Eye (tissue), 1 donor: ENCODE measurements around the gene ARFRP1.

Source experiments
- DNase-seq: peaks from one replicate; pipeline ENCODE4 v3.0.0-alpha.2; 2015

Gene ARFRP1

DNA sequence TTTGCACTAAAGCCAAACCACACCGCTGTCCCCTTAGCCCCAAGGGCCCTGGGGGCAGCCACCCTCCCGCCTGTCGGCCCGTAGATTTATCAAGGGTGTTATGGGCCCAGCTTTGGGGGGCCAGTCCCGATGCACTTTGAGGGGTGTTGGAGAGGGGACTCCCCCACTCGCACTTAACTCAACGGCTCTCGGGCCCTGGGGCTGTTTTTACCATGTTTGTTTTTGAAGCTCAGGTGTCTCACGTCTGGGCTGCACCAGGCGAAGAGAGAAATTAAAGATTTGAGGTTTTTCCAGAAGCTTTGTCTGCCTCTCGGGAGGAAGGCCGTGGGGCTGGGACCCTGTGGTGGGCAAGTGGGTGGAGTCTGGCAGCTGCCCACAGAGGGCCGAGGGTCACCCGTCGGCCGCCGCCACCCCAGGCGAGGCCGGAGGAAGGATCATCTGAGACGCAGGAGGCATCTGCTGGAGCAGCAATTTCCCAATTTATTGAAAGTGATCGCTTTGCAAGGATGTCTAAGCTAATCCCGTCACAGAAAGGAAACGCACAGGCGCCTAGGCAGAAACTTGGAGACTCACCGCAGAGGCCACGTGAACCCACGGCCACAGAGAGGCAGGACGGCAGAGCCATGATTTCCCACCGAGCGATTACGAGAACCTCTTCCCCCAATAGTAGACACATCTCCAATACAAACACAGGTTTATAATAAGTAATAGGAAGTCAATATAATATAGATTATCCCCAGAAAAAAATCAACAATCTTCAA, 35.6 kb upstream of the ARFRP1 start:
- DNase-seq: no peak

DNA sequence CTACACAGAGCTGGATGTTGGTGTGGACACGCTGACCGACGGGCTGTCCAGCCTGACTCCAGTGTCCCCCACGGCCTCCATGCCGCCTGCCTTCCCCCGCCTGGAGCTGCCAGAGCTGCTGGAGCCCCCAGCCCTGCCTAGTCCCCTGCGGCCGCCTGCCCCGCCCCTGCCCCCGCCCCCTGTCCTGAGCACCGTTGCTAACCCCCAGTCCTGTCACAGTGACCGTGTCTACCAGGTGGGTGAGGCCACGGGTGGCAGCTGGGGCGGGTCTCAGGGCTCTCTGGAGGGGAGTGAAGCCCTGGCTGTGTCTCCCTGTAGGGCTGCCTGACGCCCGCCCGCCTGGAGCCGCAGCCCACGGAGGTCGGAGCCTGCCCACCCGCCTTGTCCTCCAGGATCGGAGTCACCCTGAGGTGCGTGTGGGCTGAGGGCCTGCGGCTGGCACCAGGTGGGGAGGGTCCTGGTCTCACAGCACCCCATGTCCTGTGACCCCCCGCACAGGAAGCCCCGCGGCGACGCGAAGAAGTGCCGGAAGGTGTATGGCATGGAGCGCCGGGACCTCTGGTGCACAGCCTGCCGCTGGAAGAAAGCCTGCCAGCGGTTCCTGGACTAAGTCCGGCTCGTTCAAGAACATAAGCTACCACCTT, 34.7 kb upstream of the ARFRP1 start:
- DNase-seq: no peak

DNA sequence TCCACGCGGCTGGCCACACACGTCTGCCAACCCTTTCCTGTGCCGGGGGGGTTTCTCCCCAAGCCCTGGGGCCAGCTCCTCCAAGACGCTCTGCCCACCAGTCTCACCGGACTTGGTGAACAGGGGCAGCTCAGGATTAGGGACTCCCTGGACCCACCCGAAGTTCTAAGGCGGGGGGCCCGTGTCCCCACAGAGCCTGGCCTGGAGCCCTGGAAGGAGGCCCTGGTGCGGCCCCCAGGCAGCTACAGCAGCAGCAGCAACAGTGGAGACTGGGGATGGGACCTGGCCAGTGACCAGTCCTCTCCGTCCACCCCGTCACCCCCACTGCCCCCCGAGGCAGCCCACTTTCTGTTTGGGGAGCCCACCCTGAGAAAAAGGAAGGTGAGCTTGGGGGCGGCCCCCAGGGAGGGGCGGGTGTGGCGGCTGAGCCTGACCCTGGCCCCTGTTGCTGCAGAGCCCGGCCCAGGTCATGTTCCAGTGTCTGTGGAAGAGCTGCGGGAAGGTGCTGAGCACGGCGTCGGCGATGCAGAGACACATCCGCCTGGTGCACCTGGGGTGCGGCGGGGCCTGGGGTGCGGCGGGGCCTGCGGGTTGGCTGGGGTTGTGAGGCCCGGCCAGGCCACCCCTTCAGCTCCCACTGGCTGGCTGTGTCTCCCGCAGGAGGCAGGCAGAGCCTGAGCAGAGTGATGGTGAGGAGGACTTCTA, 34.1 kb upstream of the ARFRP1 start:
- DNase-seq: no peak

DNA sequence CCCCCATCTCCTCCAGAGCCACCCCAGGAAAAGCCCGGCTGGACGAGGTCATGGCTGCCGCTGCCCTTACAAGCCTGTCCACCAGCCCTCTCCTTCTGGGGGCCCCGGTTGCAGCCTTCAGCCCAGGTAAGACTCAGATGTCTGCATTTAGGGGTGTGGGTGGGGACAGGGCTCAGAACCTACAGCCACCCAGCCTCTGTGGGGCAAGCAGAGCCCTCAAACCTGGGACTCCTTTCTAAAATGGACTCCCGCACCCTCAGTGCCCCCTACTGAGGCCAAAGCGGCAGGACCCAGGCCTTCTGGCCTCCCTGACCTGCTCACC, 33.5 kb upstream of the ARFRP1 start:
- DNase-seq: no peak

DNA sequence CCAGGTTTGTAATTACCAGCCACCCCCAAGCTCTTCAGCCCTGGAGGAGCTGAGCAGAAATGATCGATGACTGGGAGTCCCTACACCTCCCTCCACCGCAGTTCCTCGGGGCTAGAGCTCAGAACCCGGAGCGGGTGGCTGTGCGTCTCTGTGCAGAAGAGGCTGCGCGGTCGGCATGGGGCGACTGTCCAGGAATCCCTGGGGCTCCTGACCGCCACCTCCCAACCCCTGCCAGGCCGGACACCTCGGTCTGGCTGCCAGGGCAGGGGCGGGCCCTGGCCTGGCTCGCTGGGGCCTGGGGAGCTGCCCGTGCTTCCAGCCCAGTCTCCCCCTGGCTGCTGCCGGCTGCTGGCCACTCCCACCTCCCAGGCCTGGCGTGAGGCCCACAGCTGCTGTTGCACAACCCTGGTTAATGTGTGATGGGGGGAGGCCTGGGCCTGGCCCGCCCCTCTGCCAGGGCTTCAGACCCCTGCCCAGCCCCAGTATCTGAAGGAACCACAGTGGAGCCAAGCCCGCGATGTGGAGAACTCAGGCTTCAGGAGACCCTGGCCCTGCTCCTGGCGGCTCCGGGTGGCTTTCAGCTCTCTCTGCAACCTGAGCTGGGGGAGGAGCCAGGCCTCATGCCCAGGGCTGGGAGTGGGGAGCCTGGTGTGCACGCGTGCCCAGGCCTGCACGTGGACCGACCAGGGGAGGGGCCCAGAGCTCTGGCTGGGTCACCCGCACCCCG, 33.0 kb upstream of the ARFRP1 start:
- peak; percentile 92 for DNase-seq

DNA sequence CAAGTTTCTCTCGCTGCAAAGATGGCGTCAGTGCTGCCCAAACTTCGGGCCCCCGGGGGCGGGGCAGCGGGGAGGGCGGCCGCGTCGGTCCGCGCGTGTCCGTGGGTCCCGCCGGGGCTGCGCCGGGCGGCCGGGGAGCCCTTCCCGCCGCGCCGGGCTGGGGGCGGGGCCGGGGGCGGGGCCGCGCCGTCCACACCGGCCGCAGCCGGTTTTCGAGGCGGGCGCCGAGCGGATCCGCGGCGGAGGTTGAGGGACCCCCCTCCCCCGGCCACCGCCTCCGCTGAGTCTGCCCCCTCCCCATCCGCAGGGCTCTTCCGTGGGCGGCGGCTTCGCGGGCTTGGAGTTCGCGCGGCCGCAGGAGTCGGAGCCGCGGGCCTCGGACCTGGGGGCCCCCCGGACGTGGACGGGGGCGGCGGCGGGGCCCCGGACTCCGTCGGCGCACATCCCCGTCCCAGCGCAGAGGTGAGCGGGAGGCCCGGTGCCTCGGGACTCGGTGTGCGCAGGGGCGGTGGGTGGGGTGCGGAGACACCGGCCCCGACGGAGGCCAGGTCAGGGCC, 32.4 kb upstream of the ARFRP1 start:
- DNase-seq: peak; percentile 61

DNA sequence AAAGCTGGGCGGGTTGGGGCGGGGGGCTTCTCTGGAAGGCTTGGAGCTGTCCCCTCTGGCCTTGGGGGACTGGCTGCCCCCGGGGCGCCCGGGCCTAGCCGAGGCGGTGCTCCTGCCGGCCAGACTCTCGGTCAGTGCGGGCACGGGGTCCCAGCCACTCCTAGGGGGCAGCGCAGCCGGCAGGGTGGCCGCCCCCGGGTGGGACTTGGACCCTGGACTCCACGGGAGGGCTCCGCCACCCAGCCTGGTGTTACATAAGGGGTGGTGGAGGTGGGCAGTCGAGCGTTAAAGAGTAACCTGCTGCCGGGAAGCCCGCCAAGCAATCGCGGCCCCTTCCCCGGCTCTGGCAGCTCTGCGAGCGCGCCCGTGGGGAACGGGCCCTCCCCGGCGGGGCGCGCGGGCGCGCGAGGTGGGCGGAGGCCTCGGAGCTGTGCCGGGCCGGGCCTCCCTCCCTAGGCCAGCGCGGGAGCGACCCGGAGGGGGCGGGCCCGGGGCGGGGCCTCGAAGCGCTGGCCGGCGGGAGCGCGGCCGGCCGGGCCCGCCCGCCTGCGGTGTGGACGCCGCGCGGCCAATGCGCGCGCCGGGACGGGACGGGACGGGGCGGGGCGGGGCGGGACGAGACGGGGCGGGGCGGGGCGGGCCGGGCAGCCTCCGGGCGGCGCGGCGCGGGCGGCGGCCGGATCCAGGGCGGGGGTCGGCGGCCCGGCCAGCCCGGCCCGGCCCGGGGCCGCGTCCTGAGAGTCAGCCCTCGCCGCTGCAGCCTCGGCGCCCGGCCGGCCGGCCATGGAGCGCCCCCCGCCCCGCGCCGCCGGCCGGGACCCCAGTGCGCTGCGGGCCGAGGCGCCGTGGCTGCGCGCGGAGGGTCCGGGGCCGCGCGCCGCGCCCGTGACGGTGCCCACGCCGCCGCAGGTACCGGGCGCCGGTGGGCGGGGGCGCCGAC, 31.6 kb upstream of the ARFRP1 start, which contains the start of gene SLC2A4RG:
Gene SLC2A4RG (plus strand): TSS at position 647 of the 940 bp plus-strand sequence. CDS start 137 bp downstream, at position 784.
- peak; percentile 86 for DNase-seq

DNA sequence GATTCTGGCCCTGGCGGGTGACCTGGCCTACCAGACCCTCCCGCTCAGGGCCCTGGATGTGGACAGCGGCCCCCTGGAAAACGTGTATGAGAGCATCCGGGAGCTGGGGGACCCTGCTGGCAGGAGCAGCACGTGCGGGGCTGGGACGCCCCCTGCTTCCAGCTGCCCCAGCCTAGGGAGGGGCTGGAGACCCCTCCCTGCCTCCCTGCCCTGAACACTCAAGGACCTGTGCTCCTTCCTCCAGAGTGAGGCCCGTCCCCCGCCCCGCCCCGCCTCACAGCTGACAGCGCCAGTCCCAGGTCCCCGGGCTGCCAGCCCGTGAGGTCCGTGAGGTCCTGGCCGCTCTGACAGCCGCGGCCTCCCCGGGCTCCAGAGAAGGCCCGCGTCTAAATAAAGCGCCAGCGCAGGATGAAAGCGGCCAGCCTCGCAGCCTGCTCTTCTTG, 30.9 kb upstream of the ARFRP1 start:
- peak; percentile 83 for DNase-seq

DNA sequence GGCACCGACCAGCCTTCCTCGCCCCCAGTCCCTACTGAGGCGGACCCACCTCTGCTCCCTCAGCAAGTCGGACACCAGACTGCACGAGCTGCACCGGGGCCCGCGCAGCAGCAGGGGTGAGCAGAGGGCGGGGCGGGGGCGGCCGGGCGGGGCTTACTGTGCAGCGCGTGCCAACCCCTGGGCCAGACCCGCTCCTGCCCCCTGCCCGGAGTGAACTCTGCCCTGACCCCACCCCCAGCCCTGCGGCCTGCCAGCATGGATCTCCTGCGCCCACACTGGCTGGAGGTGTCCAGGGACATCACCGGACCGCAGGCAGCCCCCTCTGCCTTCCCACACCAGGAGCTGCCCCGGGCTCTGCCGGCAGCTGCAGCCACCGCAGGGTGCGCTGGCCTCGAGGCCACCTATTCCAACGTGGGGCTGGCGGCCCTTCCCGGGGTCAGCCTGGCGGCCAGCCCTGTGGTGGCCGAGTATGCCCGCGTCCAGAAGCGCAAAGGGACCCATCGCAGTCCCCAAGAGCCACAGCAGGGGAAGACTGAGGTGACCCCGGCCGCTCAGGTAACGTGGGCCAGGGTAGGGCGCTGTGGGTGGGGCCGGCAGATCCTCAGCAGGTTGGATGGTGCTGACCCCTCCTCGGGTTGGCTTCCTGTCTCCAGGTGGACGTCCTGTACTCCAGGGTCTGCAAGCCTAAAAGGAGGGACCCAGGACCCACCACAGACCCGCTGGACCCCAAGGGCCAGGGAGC, 30.3 kb upstream of the ARFRP1 start:
- no peak for DNase-seq

DNA sequence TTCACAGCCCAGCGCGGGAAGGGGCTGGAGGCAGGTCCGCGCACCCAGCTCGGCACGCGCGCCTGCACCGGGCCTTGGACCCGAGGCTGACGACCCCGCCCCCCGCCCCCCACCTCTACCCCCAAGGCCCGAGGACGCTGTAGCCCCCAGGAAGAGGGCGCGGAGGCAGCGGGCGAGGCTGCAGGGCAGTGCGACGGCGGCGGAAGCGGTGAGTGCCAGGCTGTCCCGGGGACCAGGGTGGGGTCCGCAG, 29.8 kb upstream of the ARFRP1 start:
- no peak for DNase-seq

DNA sequence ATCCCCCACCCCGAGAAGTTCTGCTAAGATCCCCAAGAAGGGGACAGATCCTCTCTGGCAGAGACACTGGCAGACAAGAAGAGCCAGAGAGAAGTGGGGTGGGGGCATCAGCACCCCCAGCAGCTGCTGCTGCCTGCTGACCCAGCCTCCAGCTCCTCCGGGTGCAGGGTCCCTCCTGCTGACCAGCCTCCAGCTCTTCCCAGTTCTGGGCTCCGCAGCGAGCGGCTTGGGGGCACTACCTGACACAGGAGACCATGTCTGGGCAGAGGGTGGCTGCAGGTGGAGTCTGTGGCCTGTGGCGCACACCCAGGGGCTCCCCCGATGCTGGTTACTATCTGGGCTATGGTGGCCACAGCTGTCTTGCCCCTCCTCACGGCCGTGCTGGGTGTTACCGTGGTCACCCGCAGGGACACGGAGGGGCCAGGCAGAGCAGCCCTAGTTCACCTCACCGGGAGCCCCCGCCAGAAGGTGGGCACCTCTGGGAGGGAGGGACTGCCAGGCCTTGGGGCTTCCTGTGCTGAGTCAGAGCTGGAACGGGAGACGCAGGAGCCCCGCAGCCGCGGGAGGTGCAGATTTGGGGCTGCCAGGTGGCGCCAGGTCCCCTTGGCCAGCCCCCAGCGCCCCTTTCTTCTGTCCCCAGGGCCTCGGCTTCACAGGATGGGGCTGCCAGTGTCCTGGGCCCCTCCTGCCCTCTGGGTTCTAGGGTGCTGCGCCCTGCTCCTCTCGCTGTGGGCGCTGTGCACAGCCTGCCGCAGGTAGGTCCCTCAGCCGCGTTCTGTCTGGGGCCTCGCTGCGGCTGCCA, 29.3 kb upstream of the ARFRP1 start:
- DNase-seq: no peak

DNA sequence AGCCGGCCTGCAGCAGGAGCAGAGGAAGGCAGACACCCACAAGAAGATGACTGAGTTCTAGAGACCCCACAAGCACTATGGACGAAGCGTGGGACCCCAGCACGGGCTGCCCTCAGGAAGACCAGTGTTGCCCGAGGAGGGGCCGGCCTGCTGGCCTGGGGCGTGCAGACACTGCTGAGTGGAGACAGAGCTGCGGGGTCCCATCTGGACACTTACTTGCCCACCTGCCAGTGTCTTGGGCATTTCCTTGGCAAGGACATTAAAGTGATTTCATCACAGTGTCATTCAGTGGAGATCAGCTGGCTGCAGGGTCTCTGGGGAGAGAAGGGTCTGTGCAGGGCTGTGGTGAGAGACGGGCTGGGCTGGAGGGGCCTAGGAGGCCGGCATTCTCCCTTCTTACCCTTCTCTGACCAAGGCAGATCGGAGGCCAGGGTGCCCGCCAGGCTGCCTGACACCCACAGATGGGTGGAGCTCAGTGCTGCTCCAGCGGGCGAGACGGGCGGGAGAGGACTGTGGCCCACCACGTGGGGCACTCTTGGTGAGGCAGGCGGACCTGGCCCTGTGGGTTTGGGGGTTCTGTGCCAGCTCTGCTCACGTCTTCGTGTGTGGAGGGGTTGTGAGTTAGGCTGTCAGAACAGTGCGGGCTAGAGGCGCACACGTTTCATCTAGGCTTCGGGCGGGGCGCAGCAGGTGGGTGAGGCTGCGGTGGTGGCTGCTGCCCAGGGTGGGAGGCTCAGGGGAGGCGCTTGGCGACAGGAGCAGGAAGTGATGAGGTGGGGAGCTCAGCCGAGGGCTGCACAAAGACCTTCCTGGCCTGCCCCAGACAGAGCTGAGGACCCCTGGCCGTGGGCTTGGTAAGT, 28.3 kb upstream of the ARFRP1 start, which contains the start of gene LIME1:
Gene LIME1 (plus strand): TSS at position 806 of the 860 bp plus-strand sequence. CDS start 886 bp downstream, outside the sequence.
- DNase-seq: peak; percentile 50

DNA sequence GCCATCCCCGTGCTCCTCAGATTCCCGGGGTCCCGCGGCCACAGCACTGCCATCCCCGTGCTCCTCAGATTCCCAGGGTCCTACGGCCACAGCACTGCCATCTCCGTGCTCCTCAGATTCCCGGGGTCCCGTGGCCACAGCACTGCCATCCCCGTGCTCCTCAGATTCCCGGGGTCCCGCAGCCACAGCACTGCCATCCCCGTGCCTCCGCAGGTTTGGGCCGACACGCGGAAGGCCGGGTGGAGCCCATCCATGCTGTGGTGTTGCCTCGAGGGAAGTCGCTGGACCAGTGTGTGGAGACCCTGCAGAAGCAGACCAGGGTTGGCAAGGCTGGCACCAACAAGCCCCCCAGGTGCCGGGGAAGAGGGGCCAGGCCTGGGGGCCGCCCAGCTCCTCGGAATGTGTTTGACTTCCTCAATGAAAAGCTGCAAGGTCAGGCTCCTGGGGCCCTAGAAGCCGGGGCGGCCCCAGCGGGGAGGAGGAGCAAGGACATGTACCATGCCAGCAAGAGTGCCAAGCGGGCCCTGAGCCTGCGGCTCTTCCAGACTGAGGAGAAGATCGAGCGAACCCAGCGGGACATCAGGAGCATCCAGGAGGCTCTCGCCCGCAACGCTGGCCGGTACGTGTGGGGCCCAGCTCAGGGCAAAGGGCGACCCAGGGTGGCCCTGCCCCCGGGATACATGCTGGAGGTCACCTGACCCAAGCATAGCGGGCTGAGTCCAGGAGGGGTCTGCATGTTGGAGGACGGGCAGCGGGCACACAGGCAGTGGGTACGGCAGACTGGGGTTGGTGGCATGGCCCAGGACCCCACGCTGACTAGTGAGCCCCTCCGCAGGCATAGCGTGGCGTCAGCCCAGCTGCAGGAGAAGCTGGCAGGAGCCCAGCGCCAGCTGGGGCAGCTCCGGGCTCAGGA, 27.4 kb upstream of the ARFRP1 start:
- DNase-seq: no peak

DNA sequence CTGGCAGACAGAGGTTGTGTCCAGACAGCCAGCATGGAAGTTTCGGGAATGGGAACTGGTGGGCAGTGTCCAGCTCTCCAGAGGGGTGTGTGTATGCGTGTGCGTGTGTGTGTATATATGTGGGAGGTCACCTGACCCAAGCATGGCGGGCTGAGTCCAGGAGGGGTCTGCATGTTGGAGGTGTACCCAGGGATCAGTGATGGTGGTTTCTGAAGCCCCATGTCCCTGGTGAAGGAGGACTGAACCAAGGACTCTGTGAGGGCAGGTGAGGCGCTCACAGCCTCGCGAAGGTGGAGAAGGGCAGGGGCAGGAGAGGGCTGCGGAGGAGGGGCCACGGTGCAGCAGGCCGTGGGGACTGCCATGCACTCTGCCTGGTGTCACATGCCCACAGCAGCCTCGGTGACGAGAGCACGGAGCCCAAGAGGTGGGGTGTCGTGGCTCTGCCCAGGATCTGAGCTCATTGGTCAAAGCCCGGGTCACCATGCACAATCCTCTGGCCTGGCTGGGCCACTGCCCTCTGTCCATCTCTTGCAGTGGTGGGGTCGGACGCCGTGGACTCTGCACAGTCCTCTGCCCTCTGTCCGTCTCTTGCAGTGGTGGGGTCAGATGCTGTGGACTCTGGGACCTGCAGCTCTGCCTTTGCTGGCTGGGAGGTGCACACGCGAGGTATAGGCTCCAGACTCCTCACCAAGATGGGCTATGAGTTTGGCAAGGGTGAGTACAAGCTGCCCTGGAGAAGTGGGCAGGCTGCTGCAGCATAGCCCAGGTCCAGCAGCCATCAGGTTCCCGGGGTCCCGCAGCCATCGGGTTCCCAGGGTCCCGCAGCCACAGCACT, 26.6 kb upstream of the ARFRP1 start:
- DNase-seq: no peak

DNA sequence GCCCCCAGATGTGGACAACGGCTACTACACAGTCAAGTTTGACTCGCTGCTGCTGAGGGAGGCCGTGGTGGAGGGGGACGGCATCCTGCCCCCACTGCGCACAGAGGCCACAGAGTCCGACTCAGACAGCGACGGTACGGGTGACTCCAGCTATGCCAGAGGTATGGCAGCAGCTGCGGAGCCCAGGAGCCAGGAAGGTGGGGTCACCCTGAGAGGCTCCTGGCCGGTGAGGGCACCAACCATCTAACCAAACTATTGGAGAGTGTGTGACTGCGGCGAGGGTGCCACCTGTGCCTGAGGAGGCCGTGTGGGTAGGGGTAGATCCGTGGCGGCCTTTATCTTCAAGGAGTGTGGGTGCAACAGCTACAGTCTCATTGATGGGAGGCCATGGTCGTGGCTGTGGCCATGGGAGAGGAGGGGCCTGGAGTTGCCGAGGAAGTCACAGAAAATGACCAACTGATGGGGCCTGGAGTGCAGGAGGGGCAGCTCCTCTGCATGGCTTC, 25.9 kb upstream of the ARFRP1 start:
- no peak for DNase-seq

DNA sequence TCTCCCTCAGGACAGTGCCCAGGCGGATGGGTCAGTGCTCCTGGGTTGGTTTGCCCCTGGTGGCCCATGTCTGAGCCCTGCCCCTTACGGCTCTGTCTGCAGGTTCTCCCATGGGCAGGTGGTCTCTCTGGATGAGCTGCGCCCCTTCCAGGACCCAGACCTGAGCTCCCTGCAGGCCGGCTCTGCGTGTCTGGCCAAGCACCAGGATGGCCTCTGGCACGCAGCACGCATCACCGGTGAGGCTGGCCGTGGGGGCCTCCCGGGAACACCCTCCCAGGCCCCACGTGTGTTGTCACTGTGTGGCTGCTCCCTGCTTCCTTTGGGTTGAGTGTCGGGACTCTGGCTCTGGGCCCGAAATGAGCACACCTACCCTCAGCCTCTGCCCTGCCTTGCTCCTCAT, 25.3 kb upstream of the ARFRP1 start:
- no peak for DNase-seq
